Cardiac fibroblast (primary cell): ENCODE results near the gene OGFOD2.
A peak's percentile ranks its signal among the peaks of the same experiment; 100 is the strongest.

Experiments
- DNase-seq, 2 donors: peaks; one replicate each; pipeline versions ENCODE4 v3.0.0 to v3.0.0-alpha.2; 2010; ENCODE audit warnings: low read depth in 2 of 2
- H3K4me3 ChIP-seq, 2 donors: replicated peaks in 1 of 2; 1 replicate in 1 of 2; 2 replicates in 1 of 2; pipeline ENCODE4 v1.5.1; 2011; ENCODE audit warnings: low read depth in 2 of 2, low read length in 2 of 2, mild to moderate bottlenecking in 2 of 2, moderate library complexity in 1 of 2
- TF ChIP-seq, protein P1 (sequence below): IDR thresholded peaks from one replicate; pipeline ENCODE4 v1.5.1; 2011; ENCODE audit warnings: low read depth, mild to moderate bottlenecking, low read length, inconsistent platforms

OGFOD2 gene

DNA sequence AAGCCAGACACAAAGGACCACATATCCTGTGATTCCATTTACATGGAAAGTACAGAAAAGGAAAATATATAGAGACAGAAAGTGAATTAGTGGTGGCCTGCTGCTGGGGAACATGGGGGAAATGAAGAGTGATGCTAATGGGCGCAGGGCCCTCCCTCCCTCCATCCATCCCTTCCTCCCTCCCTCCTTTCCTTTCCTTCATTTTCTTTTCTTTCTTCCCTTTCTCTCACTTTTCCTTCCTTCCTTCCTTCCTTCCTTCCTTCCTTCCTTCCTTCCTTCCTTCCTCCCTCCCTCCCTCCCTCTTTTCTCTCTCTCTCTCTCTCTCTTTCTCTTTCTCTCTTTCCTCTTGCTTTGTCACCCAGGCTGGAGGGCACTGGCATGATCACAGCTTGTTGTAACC lies 42.7 kb downstream of the OGFOD2 start:
- DNase-seq = no peak
- TF ChIP-seq, protein P1, sequence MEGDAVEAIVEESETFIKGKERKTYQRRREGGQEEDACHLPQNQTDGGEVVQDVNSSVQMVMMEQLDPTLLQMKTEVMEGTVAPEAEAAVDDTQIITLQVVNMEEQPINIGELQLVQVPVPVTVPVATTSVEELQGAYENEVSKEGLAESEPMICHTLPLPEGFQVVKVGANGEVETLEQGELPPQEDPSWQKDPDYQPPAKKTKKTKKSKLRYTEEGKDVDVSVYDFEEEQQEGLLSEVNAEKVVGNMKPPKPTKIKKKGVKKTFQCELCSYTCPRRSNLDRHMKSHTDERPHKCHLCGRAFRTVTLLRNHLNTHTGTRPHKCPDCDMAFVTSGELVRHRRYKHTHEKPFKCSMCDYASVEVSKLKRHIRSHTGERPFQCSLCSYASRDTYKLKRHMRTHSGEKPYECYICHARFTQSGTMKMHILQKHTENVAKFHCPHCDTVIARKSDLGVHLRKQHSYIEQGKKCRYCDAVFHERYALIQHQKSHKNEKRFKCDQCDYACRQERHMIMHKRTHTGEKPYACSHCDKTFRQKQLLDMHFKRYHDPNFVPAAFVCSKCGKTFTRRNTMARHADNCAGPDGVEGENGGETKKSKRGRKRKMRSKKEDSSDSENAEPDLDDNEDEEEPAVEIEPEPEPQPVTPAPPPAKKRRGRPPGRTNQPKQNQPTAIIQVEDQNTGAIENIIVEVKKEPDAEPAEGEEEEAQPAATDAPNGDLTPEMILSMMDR = no peak
- no peak overlapping the region for H3K4me3 ChIP-seq

DNA sequence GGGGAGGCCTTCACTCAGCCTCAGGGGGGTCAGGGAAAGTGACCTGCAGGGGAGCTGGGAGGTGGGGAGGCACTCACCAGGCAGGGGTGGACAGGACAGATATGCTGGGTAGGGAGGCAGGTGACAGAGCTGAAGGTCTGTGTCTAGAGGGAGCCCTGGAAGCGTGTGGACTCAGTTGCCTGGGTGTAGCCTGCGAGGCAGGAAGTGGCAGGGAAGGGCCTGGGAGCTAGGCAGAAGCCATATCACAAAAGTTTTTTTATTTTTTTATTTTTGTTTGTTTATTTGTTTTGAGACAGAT lies 44.7 kb downstream of the OGFOD2 start:
- no peak overlapping the region for H3K4me3 ChIP-seq
- DNase-seq = no peak
- TF ChIP-seq, protein P1 = no peak

GRCh38 chr12:123021688-123022604 lies 46.9 kb downstream of the OGFOD2 start:
- no peak for DNase-seq
- H3K4me3 ChIP-seq = no peak overlapping the region
- TF ChIP-seq, protein P1 = no peak

DNA sequence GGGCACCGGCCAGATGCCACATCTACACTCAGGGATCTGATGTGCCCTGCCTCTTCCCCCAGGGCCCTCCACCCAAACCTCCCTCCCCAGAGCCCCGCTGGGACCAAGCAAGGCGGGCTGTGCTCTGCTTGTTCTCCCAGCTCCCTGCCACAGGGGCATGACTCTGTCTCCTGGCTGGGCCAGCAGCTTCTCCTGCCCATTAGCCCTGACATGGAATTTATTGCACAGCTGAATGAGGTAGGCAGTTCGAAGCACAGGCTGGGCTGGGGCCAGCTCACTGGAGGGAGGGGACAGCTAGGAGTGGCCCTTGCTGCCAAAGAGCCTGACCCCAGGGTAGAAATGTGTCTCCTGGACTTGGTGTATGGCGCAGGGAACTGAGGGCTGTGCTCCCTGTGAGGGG lies 47.8 kb downstream of the OGFOD2 start:
- H3K4me3 ChIP-seq = no peak overlapping the region
- no peak for DNase-seq
- TF ChIP-seq, protein P1 = no peak

GRCh38 chr12:123024819-123025391 lies 49.9 kb downstream of the OGFOD2 start:
- peak in 1 of 2 donors; percentile 54 for DNase-seq
- TF ChIP-seq, protein P1 = no peak
- no peak overlapping the region for H3K4me3 ChIP-seq

DNA sequence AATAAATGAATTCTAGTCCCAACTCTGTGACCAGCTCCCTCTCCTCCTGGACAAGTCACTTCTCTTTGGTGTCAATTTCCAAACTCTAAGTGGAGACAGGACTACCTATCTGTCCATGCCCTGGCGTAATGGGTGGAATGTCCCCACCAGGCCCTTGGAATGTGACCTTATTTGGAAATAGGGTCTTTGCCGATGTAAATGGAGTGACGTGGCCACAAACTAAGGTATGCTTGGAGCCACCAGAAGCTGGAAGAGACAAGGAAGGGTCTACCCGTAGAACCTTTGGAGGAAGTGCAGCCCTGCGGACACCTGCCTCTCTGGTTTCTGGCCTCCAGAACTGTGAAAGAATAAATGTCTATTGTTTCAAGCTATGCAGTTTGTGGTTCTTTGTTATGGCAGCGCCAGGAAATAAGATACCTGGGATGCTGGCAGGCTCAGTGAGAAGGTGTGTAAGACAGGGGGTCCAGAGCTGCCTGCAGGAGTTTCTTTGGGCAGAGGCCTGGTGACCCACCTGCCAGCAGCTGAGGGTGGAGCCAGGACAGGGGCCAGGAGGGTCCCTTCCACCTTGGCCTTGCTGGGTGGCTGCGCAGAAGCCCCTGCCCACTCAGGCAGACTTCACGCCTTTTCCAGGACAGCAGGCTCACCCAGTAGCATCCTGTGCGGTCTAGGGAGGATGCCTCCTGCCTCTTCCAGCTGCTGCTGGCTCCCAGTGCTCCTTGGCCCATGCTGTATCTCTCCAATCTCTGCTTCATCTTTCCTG lies 51.2 kb downstream of the OGFOD2 start:
- H3K4me3 ChIP-seq = no peak overlapping the region
- TF ChIP-seq, protein P1 = no peak
- no peak for DNase-seq
